ENCODE results near the gene R3HDM4.

The R3HDM4 gene

DNA sequence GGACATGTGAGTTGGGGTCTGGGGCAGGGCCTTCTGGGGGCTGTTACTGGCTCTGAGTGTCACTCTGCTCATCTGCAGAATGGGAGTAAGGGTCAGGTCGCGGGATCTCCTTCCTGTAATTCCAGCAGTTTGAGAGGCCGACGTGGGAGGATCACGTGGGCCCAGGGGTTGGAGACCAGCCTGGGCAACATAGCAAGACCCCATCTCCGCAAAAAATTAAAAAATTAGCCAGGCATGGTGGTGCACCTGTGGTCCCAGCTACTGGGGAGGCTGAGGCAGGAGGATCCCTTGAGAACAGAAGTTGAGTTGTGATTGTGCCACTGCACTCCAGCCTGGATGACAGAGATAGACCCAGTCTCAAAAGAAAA, 16.9 kb upstream of the R3HDM4 start:
- no peak for DNase-seq (ENCODE audit: low read depth)

DNA sequence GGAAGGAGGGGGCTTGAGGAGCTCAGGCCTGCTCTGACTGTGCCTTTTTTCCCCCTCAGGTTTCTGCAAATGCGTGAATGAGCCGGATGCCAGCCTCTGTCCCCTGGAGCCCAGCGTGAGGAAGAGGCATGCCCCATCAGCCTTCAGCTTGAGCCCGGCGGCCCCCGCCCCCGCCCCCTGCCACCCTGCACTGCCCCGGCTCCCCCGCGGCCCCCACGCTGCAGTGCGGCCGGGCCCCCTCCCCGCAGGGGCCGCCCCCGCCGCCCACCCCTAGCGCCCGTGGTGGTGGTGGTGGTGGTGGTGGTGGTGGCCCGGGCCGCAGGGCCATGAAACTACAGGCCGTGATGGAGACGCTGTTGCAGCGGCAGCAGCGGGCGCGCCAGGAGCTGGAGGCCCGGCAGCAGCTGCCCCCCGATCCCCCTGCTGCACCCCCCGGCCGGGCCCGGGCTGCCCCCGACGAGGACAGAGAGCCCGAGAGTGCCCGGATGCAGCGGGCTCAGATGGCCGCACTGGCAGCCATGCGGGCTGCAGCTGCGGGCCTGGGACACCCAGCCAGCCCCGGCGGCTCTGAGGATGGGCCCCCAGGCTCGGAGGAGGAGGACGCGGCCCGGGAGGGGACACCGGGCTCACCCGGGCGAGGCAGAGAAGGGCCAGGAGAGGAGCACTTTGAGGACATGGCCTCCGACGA, 16.3 kb upstream of the R3HDM4 start:
- no peak for DNase-seq (ENCODE audit: low read depth)

DNA sequence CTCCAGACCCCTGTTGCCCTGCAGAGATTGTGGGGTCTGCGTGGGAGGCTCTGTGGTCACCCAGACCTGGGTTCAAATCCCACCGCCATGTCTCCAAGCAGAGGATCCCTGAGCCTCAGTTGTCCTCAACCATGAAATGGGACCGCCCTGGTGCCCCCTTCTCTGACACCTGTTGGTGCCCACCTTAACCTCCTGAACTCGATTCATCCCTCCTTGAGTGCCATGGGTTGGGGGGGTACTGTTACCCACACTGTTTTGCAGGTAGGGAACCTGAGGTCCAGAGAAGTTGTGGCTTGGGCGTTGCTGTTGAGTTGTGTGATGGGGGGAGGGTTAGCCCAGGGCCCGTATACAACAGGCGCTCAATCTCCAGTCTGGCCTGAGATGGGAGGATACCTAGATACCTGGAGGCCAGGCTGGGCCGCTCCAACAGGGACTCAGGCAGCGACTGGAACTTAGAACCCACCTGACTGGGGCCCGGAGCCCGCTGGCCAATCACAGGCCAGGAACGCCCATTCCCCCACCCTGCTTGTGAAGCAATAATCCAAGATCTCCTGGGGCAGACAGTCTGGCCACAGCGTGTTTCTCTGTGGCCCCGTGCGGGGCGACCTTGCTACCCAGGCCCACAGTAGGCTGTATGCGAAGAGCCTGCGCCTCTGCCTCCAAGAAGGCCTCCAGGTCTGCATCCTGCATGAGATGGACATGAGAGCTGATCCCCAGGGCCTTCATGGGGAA, 15.6 kb upstream of the R3HDM4 start:
- no peak for DNase-seq (ENCODE audit: low read depth)

DNA sequence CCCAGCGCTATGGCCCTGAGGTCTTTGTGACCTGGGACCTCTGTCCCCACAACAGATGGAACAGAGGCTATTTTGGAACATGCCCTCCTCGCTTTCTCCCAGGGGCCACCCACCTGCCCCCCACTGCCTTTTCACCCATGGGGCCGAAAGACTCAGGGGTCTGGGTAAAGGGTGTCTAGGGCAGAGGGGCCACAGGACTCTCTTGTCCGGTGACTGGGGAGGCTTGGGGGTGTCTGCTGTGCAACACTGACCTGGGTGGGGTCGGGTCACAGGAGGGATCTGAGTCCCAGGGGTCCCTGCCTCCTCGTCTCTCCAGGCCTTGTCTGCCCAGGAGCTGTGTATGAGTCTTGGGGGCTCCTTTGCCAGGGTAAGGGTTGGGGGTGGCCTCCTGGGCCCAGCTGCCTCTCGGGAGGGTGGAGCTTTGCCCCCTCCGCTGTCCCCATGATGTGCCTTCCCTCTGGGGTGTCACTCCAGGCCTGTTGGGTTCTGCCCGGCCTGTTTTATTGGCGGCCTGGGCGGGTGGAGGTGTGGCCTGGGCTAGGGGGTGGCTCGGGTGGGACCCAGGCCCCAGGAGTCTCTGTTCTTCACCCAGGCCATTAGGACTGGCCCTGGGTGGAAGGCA, 14.9 kb upstream of the R3HDM4 start:
- DNase-seq (ENCODE audit: low read depth) = no peak

DNA sequence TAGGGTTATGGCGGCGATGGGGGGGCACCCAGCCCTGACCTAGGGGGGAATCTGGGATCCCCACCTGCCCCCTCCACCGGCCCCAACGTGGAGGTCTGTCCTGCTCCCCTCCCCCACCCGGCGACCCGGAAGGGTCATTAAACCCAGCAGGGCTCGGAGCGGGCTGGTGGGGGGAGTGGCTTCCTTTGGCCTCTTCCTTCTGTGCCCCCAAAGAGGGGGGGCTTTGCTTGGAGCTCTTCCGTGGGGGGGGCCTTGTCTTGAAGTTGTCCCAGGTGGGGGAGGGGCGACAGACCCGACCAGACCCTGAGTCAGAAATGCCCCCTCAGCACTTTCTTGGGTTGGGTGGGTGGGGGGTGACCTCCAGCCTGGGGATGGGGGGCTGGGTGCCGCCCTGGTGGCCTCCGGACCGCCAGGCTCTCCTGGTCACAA, 14.3 kb upstream of the R3HDM4 start:
- DNase-seq (ENCODE audit: low read depth) = no peak

DNA sequence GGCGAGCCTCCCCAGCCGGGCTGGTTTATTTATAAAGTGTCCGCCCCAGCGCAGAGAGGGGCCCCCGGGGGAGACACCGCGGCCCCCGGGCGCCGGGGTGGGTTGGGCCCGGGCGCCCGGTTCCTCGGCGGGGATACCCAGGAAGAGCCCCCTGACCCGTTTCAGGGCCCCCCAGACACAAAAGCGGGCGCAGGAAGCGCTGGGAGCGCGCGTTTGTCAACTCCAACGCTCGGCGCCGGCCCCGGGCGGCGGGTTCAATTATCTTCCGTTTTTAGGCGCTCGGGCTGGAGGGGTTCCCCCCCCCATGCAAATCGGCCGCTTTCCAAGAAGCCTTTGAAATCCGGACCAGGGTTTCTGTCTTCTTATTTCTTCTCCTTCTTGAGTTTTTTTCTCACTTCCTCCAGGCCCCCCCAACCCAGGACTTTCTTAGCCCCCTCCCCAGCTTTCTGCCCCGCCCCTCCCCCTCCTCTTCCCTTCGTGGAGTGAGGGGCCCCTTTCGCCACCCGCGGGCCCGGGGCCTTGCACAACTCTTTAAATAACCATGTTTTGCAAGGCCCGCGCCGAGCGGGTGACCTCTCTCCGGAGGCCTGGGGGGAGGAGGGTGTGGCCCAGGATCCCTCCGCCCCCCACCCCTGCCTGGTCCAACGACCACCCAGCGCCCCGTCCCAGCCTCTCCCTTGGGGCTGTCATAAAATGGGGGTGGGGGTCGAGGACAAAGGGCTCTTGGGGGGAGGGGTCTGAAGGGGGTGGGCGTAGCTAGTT, 13.8 kb upstream of the R3HDM4 start:
- no peak for DNase-seq (ENCODE audit: low read depth)

DNA sequence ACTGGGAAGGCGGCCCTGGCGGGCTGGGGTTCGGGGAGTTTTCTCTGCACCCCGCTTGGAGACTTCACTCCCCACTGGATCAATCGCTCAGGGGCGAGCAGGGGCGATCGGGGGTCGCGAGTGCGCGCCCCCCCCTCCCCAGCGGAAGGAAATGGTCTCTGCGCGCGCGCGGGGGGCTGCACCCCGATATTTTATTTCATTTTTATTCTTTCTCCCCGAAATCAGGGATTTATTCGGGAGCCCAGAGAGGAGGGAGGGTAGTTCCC, 13.2 kb upstream of the R3HDM4 start:
- DNase-seq (ENCODE audit: low read depth) = no peak

DNA sequence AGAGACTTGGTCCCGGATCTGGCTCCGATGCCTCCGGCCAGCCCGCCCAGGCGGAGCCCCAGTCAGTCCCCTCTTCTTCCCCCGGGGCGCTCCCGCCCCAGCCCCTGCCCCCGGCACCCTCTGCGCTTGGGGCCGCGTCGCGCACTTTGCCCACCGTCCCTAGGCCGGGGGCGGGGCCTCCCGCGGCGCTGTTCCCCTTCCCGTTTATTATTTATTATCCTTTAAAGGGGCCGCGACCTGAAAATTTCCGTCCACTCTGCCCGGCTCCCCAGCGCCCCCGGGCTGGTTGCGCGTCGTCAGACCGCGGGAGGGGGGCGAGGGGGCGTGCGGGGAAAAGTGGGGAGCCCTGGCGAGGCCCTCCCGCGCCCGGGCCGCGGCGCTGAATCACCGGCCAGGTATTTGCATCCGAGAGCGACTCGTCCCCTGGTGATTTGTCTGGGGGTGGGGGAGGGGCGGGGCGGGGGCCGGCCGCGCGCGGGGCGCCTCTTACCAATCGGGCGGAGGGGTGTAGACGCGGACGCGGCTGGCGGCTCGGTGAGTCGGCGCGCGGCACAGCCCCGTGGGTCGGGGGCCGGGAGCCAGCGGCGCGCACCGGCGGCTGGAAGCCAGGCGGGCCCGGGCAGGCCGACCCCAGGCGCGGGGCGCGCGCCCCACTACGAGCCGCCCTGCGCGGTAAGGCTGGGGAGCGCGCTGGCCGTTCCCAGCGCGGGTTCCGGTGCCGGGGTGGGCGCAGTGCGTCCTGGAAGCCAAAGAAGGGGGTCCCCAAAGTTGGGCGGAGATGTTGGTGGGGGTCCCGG, 12.7 kb upstream of the R3HDM4 start, which contains the start of gene ARID3A:
Gene ARID3A, plus strand, starts transcription at position 510 of the 797 bp plus-strand sequence. CDS start 3,494 bp downstream, outside the sequence.
- DNase-seq (ENCODE audit: low read depth) = peak; percentile 64

DNA sequence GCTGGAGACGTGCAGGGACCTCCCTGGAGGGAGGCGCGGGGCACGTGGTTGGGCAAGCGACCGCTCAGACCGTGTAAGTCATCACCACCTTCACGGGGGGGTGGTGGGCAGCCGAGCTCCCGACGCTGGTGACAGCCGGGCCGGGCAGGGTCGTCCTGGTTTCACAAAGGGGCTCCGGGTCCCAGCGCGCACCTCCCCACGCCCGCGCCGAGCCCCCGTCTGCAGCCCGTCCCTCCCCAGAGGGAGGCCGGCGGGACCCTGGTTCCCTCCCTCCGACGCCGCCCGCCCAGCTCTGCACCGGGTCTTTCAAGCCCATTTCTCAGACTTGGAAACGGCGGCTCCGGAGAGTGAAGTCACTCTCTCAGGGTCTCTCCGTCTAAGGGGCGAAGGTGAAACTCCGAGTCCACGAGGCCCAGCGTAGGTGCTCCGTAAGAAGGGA, 12.1 kb upstream of the R3HDM4 start:
- no peak for DNase-seq (ENCODE audit: low read depth)

DNA sequence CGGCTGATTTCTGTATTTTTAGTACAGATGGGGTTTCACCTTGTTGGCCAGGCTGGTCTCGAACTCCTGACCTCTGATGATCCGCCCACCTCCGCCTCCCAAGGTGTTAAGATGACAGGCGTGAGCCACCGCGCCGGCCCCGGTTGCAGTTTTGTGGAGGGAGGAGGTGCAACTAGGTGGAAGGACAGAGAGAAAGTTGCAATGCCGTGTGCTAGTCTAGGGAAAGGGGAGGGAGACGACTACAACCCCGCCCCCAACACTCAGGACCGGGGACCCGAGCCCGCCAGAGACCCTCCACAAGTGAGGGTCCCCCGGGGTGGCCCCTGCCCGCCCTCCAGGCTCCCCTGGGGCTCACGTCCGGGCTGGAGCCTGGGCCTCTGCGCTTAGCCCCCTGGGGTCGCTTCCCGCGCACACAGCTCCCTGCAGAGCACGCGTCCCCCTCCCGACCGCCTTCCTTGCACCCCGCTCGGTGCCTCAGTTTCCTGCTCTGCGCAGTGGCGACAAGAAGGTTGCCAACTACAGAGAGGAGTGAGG, 11.6 kb upstream of the R3HDM4 start:
- DNase-seq (ENCODE audit: low read depth) = no peak

DNA sequence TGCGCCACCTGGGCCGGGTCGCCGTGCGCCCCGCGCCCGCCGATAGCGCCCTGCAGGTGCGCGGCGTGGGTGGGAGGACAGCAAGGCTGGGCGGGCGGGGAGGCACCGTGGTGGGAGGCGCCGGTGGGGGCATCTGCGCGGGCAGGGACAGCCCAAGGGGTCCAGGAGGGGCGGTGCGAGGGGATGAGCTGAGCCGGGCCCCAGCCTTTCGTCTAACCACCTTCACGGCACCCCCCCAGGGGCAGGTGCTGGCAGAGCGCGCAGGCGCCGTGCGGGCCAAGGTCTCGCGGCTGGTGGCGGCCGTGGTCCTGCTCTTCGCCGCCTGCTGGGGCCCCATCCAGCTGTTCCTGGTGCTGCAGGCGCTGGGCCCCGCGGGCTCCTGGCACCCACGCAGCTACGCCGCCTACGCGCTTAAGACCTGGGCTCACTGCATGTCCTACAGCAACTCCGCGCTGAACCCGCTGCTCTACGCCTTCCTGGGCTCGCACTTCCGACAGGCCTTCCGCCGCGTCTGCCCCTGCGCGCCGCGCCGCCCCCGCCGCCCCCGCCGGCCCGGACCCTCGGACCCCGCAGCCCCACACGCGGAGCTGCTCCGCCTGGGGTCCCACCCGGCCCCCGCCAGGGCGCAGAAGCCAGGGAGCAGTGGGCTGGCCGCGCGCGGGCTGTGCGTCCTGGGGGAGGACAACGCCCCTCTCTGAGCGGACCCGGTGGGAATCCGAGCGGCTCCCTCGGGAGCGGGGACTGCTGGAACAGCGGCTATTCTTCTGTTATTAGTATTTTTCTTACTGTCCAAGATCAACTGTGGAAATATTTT, 7.2 kb upstream of the R3HDM4 start:
- DNase-seq (ENCODE audit: low read depth) = no peak

DNA sequence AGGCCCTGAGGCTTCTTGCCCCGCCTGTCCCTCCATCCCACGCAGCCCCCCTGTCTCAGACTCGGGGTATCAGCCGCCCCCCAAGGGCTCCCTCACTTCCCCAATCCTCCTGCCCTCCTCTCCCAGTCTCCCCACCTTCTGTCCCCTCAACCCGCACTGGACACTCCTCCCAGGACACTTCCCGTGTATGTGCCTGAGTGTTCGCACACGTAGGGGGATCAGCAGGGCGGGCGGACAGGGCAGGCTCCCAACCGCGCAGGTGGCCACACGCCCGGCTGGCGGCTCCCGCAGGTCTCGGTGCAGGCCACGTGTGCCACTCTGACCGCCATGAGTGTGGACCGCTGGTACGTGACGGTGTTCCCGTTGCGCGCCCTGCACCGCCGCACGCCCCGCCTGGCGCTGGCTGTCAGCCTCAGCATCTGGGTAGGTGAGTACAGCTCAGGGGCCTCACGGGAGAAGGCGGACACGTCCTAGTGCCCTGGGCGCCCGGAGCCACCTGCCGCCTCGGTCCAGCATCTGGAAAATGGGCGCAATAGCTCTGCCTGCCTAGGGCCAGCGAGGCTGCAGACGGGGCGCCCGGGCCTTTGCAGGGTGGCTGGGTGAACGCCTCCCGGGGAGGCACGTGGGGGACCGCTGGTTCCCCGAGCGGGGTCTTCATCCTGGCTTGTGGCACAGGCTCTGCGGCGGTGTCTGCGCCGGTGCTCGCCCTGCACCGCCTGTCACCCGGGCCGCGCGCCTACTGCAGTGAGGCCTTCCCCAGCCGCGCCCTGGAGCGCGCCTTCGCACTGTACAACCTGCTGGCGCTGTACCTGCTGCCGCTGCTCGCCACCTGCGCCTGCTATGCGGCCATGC, 6.4 kb upstream of the R3HDM4 start:
- DNase-seq (ENCODE audit: low read depth) = no peak

DNA sequence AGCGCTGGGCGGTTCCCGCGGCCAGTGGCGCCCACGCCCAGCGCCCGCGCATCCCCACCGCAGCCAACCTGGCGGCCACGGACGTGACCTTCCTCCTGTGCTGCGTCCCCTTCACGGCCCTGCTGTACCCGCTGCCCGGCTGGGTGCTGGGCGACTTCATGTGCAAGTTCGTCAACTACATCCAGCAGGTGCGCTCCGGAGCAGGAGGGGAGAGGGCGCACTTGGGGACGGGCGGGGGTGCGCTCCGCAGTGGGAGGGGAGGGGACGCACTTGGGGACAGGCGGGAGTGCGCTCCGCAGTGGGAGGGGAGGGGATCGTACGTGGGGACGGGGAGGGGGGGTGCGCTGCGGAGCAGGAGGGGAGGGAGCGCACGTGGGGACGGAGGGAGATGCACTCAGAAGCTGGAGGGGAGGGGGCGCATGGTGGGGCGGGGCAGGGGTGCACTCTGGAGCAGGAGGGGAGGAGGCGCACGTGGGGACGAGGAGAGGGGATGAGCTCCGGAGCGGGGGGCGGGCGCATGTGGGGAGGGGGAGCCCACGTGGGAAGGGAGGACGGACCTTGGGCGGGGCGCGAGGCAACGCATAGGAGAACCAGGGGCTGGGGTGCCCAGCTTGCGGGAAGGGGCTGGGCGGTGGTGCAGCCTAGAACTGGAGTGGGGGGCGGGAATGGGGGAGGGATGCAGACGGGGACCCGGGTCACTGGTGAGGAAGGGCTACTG, 5.6 kb upstream of the R3HDM4 start:
- DNase-seq (ENCODE audit: low read depth) = no peak

DNA sequence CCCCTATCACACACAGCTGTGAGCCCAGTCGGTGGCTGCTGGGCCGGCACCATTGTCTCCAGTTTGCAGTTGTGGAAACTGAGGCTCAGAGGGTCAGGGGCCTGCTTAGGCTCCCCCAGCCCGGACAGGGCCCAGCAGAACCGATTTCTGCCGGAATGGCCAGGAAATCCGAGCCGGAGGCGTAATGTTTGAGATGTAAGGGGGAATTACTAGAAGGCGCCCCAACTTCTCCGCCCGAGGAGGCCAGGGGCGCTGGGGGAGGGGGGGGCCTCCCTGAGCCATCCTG, 5.1 kb upstream of the R3HDM4 start:
- no peak for DNase-seq (ENCODE audit: low read depth)

DNA sequence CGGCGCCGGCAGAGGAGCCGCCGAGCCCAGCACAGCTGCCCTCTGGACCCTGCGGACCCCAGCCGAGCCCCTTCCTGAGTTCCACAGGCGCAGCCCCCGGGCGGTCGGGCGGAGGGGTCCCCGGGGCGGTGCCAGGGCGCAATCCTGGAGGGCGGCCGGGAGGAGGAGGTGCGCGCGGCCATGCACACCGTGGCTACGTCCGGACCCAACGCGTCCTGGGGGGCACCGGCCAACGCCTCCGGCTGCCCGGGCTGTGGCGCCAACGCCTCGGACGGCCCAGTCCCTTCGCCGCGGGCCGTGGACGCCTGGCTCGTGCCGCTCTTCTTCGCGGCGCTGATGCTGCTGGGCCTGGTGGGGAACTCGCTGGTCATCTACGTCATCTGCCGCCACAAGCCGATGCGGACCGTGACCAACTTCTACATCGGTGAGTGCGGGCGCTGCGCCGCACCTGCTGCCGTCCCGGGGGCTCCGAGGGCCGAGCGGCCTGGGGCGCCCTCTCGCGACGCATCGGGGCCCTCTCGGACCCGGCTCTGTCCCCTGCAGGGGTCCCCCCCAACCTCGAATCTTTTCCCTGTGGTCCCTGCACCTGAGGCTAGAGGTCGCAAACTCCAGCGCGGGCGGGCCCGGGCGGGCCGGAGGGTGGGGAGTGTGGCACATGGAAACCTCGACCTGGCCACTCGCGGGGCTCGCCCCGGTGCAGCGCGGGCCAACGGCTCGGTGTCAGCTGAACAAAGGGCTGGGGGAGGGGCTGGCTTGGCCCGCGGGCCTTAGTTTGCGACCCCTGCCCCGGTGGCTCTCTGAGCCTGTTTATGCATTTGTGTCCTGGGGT, 4.5 kb upstream of the R3HDM4 start, which contains the start of gene KISS1R:
Gene KISS1R, plus strand, starts transcription at position 11 of the 829 bp plus-strand sequence. Its CDS starts 170 bp downstream, at position 181.
- DNase-seq (ENCODE audit: low read depth) = no peak

DNA sequence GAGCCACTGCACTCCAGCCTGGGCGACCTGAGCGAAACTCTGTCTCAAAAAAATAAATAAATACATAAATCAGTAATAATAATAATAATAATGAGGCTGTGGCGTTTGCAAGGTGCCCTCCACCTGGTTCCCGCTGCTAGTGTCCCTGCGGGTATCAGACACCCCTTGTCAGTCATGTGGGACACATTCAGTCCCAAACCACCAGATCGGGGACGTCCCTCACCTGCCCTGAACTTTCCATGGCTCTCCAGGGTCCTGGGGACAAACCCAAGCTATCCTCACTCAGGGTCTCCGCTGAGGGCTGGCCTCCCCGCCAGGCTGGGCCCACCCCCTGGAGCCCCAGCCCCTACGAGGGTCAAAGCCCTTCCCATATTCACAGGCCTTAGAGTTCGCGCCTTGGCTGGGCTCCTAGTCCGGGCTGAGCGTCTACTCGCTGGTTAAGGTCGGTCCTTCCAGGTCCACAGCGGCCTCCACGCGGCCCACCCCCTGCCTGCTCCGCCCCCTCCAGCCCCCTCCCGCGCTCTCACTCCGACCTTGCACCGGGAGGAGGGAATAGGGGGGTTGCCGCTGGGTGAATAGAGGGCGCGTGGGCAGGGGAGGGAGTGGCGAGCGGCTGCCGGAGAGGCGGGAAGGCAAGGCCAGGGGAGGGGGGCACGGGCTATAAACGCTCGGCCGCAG, 3.8 kb upstream of the R3HDM4 start:
- no peak for DNase-seq (ENCODE audit: low read depth)

DNA sequence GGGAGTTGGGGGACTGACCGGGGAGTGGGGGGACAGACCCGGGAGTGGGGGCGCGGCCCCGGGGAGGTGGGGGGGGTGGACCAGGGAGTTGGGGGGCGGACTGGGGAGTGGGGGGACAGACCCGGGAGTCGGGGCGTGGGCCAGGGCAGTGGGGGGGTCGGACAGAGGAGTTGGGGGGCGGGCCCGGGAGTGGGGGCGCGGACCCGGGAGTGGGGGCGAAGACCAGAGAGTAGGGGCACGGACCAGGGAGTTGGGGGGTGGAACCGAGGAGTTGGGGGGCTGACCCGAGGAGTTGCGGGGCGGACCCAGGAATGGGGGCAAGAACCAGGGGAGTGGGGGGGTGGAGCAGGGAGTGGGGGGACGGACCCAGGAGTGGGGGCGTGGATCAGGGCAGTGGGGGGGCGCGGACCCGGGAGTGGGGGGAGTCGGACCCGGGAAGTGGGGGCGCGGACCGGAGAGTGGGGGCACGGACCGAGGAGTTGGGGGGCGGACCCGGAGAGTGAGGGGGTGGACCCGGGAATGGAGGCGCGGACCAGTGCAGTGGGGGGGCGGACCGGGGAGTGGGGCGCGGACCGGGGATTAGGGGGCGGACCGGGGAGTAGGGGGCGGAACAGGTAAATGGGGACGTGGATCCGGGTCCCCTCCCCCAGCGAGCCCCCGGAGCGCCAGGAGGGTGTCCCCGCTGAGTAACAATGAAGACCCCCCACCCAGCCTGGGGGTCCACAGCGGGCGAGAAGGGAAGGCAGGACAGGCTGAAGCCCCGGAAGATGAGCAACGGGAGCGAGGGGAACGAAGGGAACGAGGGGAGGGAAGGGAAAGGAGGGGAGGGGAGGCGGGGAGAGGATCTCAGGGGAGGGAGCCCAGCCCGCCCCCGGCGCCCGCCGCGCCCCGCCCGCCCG, 589 bp downstream of the R3HDM4 start:
- DNase-seq (ENCODE audit: low read depth) = no peak
